Vagina (tissue), 2 donors: Measurements from ENCODE around the gene KRT84.

Experiments
- CTCF ChIP-seq, 3 experiments: fragments of 450-650 bp in 2 of 3; fragments of 200-600 bp in 1 of 3; sonication (generic) in 1 of 3; IDR thresholded peaks; one replicate each; pipeline ENCODE4 v1.5.1; 2017 to 2019; ENCODE audit warnings: antibody characterized with exemption in 3 of 3, mild to moderate bottlenecking in 2 of 3, moderate library complexity in 2 of 3
- POLR2A ChIP-seq, 2 donors: fragments of 450-650 bp; IDR thresholded peaks; one replicate each; pipeline ENCODE4 v1.6.1; 2017; ENCODE audit warnings: antibody characterized with exemption in 2 of 2, mild to moderate bottlenecking in 2 of 2, moderate library complexity in 2 of 2
- POLR2AphosphoS5 ChIP-seq, 2 donors: sonication (generic); formaldehyde crosslinking; IDR thresholded peaks; one replicate each; pipeline ENCODE4 v1.9.0; 2017; ENCODE audit warnings: antibody characterized with exemption in 2 of 2, mild to moderate bottlenecking in 2 of 2, low read depth in 1 of 2; ENCODE audit not compliant: insufficient read depth in 1 of 2

- TF ChIP-seq CTCF (IDR thresholded peaks at IDR 0.05) (no peak), POLR2A (IDR thresholded peaks at IDR 0.05) (no peak), POLR2AphosphoS5 (IDR thresholded peaks at IDR 0.05; ENCODE audit: insufficient read depth in 1 of 2, low read depth in 1 of 2) (no peak)
Measured at GRCh38 chr12:52356031-52356761, 29.3 kb downstream of the KRT84 start.
